Neural cell (in vitro differentiated cells): Measurements from ENCODE around the gene SRGAP3.

ENCODE experiments used
- EP300 ChIP-seq: fragments of 450-650 bp; conservative IDR thresholded peaks from 2 replicates; pipeline ENCODE4 v1.6.1; 2014; ENCODE audit warnings: antibody characterized with exemption, mild to moderate bottlenecking, moderate library complexity; ENCODE audit not compliant: poor library complexity, severe bottlenecking
- RAD21 ChIP-seq: fragments of 450-650 bp; conservative IDR thresholded peaks from 2 replicates; pipeline ENCODE4 v1.6.1; 2014; ENCODE audit warnings: antibody characterized with exemption, mild to moderate bottlenecking, moderate library complexity
- TAF1 ChIP-seq: IDR thresholded peaks from 2 replicates; pipeline ENCODE4 v1.6.1; 2012; ENCODE audit warnings: low read depth
- TF ChIP-seq, protein P1 (sequence below): fragments of 450-650 bp; IDR thresholded peaks from 2 replicates; pipeline ENCODE4 v1.5.1; 2014; ENCODE audit warnings: antibody characterized with exemption, mild to moderate bottlenecking, moderate library complexity; ENCODE audit not compliant: poor library complexity, severe bottlenecking

- TF ChIP-seq, protein P1, sequence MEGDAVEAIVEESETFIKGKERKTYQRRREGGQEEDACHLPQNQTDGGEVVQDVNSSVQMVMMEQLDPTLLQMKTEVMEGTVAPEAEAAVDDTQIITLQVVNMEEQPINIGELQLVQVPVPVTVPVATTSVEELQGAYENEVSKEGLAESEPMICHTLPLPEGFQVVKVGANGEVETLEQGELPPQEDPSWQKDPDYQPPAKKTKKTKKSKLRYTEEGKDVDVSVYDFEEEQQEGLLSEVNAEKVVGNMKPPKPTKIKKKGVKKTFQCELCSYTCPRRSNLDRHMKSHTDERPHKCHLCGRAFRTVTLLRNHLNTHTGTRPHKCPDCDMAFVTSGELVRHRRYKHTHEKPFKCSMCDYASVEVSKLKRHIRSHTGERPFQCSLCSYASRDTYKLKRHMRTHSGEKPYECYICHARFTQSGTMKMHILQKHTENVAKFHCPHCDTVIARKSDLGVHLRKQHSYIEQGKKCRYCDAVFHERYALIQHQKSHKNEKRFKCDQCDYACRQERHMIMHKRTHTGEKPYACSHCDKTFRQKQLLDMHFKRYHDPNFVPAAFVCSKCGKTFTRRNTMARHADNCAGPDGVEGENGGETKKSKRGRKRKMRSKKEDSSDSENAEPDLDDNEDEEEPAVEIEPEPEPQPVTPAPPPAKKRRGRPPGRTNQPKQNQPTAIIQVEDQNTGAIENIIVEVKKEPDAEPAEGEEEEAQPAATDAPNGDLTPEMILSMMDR, result no peak
- no peak for TF ChIP-seq RAD21
- TF ChIP-seq TAF1, result no peak
- TF ChIP-seq EP300, result no peak
These were observed 9.8 kb downstream of the SRGAP3 start for GRCh38 chr3:9239680-9240079.
